Adrenal gland (tissue), 5 donors: ENCODE results near the gene OXT.

Experiments used
- POLR2A ChIP-seq, 2 donors: fragments of 450-650 bp; IDR thresholded peaks; one replicate each; pipeline ENCODE4 v1.6.1; 2017; ENCODE audit warnings: antibody characterized with exemption in 2 of 2, mild to moderate bottlenecking in 2 of 2, moderate library complexity in 1 of 2
- TF ChIP-seq, protein P1 (sequence below), 6 experiments: fragments of 450-650 bp in 4 of 6; fragments of 200-600 bp in 2 of 6; sonication (generic) in 1 of 6; IDR thresholded peaks; 1 replicate in 5 of 6; 2 replicates in 1 of 6; pipeline versions ENCODE4 v1.5.1 to v1.8.0; 2016 to 2021; ENCODE audit warnings: antibody characterized with exemption in 6 of 6, mild to moderate bottlenecking in 2 of 6, moderate library complexity in 1 of 6
- donor health status: DM: no; HTN: no; CAD: no.

GRCh38 chr20:3071610-3072529 is at the start of gene OXT:
- TF ChIP-seq, protein P1, sequence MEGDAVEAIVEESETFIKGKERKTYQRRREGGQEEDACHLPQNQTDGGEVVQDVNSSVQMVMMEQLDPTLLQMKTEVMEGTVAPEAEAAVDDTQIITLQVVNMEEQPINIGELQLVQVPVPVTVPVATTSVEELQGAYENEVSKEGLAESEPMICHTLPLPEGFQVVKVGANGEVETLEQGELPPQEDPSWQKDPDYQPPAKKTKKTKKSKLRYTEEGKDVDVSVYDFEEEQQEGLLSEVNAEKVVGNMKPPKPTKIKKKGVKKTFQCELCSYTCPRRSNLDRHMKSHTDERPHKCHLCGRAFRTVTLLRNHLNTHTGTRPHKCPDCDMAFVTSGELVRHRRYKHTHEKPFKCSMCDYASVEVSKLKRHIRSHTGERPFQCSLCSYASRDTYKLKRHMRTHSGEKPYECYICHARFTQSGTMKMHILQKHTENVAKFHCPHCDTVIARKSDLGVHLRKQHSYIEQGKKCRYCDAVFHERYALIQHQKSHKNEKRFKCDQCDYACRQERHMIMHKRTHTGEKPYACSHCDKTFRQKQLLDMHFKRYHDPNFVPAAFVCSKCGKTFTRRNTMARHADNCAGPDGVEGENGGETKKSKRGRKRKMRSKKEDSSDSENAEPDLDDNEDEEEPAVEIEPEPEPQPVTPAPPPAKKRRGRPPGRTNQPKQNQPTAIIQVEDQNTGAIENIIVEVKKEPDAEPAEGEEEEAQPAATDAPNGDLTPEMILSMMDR (IDR thresholded peaks at IDR 0.05) = no peak
- no peak for TF ChIP-seq POLR2A (IDR thresholded peaks at IDR 0.05)
